LNCAP (cell line): Measurements from ENCODE around the gene TRIM29.

Experiments used
- CTCF ChIP-seq: fragments of 450-650 bp; IDR thresholded peaks from 2 replicates; pipeline ENCODE4 v1.5.1; 2017; ENCODE audit warnings: mild to moderate bottlenecking

The TRIM29 gene

GRCh38 chr11:120064341-120064740 lies 73.6 kb downstream of the TRIM29 start:
- no peak for TF ChIP-seq CTCF

GRCh38 chr11:120063686-120064340 lies 74.1 kb downstream of the TRIM29 start:
- no peak for TF ChIP-seq CTCF

DNA sequence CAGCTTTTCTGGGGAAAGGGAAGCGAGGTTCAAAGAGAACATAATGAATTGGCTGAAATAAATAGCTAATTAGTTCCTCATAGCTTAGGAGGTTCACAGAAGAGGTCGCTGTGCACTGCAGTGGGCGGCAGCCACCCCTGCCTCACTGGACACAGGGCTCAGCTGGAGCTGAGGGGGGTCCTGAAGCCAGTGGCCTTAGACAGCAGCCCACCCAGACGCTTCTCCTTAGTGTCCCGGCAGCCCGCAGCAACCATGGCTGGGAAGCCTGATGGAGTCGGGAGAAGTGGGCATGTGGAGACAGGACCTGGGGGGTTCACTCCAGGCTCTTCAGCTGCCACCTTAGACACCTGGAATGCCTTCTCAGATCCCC lies 75.4 kb downstream of the TRIM29 start:
- no peak for TF ChIP-seq CTCF

DNA sequence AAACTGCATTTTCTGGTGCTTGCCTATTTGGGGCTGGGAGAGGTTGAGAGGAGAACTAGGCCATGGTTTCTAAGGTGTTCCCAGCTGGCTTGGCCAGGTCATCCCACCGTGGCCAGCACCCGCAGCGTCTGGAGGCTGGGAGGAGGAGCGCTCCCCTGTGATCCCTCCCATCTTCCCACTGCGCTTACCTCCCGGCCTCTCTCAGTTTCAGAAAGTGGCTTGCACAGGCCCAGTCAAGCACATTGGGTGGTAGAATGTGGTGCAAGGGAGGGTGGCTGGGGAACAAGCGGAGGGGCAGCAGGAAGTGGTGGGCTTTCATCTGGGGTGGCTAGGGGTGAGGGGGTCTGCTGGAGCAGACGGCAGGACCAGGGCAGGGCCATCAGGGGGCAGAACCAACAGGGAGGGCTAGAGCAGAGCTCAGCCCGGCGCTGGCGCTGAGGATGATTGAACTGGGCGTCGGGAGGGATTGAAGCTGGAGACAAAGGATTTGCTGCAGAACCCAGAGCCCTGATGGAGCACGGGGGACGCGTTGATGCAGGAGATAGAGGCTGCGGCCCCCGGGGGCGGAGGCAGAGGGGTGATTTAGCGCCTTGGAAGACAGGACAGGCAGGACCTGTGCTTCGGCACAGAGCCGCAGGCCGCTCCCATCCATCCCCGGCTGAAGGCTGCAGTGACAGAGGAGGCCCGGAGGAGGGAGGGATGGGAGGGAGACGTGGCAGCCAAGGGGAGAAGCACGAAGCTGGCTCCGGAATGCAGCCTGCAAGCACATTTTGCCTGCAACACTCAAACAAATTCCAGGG lies 76.0 kb downstream of the TRIM29 start:
- TF ChIP-seq CTCF: no peak
